Measurements from ENCODE around the gene TEX44.

Gene TEX44

GRCh38 chr2:231633241-231633976, 40.7 kb downstream of the TEX44 start:
- no peak for DNase-seq (ENCODE audit: low read depth)

- DNase-seq (ENCODE audit: low read depth), result no peak
These were observed 41.7 kb downstream of the TEX44 start for GRCh38 chr2:231634412-231634811.

- peak; percentile 53 for DNase-seq (ENCODE audit: low read depth)
These were observed 42.5 kb downstream of the TEX44 start for GRCh38 chr2:231634951-231635875.

GRCh38 chr2:231640241-231640640, 47.6 kb downstream of the TEX44 start:
- DNase-seq (ENCODE audit: low read depth), result peak; percentile 80

- peak; percentile 88 for DNase-seq (ENCODE audit: low read depth)
These were observed 48.0 kb downstream of the TEX44 start for GRCh38 chr2:231640641-231641111.

- DNase-seq (ENCODE audit: low read depth), result peak; percentile 98
These were observed 50.2 kb downstream of the TEX44 start for GRCh38 chr2:231642631-231643494.

GRCh38 chr2:231643495-231643888, 50.8 kb downstream of the TEX44 start:
- no peak for DNase-seq (ENCODE audit: low read depth)

All from fibroblast of gingiva (primary cell).